Spleen (tissue), 7 donors: Measurements from ENCODE around the gene RERE.

Experiments
- CTCF ChIP-seq, 11 experiments: fragments of 200-600 bp in 7 of 11; fragments of 450-650 bp in 4 of 11; sonication (generic) in 4 of 11; IDR thresholded peaks in 8 of 11; conservative IDR thresholded peaks in 3 of 11; 1 replicate in 7 of 11; 2 replicates in 4 of 11; pipeline versions ENCODE4 v1.4.0 to v1.8.0; 2016 to 2021; ENCODE audit warnings: antibody characterized with exemption in 11 of 11, inconsistent platforms in 4 of 11, mild to moderate bottlenecking in 1 of 11
- POLR2A ChIP-seq, 3 donors: fragments of 450-650 bp; IDR thresholded peaks; one replicate each; pipeline ENCODE4 v1.5.1; 2017; ENCODE audit warnings: antibody characterized with exemption in 3 of 3, mild to moderate bottlenecking in 1 of 3
- donor health status: DM: no; HTN: no; CAD: no; lungs with moderate emphysema.
- donor health status: DM: no; HTN: no; CAD: no.
- donor health status: DM: no; HTN: no; CAD: no.

GRCh38 chr1:8669606-8670335, 147.7 kb downstream of the RERE start:
- TF ChIP-seq POLR2A (IDR thresholded peaks at IDR 0.05), result no peak
- no peak for TF ChIP-seq CTCF (IDR thresholded peaks at IDR 0.05 in 8 of 11, conservative IDR thresholded peaks at IDR 0.05 in 3 of 11)
